AG09309 (cell line): ENCODE measurements around the gene BIRC5.

Experiments
- DNase-seq: peaks from one replicate; pipeline ENCODE4 v3.0.0-alpha.2; 2010; ENCODE audit warnings: low read depth
- H3K4me3 ChIP-seq: 2 replicates; pipeline ENCODE4 v1.5.1; 2011; ENCODE audit warnings: mild to moderate bottlenecking, low read depth, low read length, moderate library complexity; ENCODE audit not compliant: control insufficient read depth
- TF ChIP-seq, protein P1 (sequence below): IDR thresholded peaks from 2 replicates; pipeline ENCODE4 v1.5.1; 2011; ENCODE audit warnings: mild to moderate bottlenecking, low read depth, low read length, inconsistent platforms; ENCODE audit not compliant: insufficient read depth, control insufficient read depth; ENCODE audit errors: missing control alignments

Gene BIRC5

DNA sequence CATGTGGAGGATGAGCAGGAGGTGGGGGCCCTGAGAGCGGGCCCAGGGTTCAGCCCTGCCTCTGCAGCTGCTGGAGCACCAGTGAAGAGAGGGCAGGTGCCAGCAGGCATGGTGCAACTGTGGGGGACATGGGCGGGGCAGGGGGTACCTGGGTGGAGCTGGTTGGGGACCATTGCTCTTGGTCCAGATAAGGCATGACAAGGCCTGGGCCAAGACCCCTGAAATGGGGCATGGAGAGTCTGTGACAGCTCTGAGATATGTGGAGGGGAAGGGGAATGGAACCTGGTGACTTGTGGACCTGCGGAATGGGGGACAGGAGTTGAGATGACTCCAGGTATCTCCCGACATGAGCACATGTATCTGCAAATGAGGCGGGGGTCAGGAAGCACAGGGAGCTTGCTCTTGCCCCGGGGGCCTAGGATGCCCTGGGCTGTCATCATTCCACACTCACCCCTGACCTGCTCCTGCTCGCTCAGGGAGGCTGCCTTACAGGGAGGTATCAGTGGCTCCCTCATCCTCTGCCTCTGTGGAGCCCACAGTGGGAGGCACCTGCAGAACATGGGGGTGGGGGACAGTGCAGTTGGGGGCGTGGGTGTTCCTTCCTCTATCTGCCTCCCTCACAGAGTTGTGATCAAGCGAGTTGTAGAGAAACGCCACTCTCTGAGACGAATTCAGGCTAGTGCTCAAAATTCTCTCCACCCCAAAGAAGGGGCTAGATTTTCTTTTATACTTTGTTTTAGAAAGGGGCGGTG is 57.5 kb downstream of the BIRC5 start:
- no peak overlapping the region for H3K4me3 ChIP-seq
- TF ChIP-seq, protein P1, sequence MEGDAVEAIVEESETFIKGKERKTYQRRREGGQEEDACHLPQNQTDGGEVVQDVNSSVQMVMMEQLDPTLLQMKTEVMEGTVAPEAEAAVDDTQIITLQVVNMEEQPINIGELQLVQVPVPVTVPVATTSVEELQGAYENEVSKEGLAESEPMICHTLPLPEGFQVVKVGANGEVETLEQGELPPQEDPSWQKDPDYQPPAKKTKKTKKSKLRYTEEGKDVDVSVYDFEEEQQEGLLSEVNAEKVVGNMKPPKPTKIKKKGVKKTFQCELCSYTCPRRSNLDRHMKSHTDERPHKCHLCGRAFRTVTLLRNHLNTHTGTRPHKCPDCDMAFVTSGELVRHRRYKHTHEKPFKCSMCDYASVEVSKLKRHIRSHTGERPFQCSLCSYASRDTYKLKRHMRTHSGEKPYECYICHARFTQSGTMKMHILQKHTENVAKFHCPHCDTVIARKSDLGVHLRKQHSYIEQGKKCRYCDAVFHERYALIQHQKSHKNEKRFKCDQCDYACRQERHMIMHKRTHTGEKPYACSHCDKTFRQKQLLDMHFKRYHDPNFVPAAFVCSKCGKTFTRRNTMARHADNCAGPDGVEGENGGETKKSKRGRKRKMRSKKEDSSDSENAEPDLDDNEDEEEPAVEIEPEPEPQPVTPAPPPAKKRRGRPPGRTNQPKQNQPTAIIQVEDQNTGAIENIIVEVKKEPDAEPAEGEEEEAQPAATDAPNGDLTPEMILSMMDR = no peak
- DNase-seq = no peak

DNA sequence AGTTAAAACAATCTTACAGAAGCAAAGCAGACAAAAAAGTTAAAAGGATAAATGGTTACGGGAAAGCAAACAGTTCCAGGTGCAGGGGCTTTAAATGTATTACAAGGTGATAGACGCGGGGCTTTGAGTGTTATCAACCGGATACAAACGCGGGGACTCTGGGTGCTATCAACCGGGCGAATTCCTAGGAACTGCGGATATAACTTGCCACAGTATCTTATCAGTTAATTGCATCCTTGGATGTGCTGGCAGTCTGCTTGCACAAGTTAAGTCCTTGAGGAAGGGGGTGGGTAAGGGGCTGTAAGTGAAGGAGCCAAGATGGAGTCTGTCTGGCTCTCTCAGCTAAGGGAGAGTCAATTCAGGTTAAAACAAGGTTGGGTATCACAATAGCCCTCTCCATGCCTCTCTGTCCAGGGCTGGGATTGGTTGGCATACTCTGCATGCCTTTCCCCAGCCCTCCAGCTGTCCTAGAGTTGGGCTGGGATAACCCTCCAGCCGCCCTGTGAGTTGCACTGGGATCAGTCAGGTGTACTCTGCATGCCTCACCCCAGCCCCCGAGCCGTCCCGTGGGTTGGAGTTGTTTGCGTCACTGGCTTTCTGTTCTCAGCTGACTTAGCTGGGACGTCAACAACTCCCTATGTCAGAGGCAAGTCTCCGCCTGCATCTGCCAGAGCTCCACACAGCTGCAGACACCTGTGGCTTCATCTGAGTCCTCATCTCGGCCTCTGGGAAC is 58.3 kb downstream of the BIRC5 start:
- H3K4me3 ChIP-seq = no peak overlapping the region
- TF ChIP-seq, protein P1 = no peak
- DNase-seq = no peak

DNA sequence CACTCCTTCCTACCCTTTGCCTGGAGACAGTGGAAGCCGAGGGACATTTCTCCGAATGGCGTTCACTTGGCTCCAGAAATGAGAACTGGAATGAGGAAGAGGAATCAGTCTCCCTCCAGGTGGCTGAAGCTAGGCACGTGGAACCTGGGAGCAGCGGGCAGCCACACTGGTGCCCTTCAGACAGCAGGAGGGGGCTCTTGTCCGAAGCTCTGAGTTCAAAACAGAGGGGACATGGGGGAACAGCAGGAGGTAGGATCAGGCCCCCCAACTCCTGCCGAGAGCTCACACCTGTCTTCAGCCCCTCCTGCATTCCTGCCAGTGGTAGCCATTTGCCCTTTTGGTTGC is 58.8 kb downstream of the BIRC5 start:
- no peak for DNase-seq
- TF ChIP-seq, protein P1 = no peak
- no peak overlapping the region for H3K4me3 ChIP-seq

DNA sequence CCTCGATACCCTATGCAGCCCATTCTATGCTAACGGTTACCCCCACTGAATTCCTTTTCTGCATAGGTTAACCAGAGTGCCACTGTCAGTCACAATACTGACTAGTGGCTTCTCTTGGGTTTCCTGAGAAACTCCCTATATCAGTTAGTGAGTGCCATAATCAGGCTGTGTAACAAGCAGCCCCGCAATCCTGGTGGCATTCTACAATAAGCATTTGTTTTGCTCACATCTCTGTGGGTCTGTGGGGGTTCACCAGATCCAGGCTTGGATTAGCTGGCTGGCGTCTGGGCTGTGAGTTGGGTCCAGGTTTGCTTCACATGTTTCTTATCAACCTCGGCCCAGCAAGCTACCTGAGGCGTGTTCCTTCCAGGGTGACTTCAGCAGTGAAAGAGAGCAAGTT is 59.8 kb downstream of the BIRC5 start:
- H3K4me3 ChIP-seq = no peak overlapping the region
- no peak for DNase-seq
- TF ChIP-seq, protein P1 = no peak
